ENCODE measurements around the gene COMMD8.

The COMMD8 gene

GRCh38 chr4:47471591-47471990 is 8.1 kb upstream of the COMMD8 start:
- DNase-seq: no peak

DNA sequence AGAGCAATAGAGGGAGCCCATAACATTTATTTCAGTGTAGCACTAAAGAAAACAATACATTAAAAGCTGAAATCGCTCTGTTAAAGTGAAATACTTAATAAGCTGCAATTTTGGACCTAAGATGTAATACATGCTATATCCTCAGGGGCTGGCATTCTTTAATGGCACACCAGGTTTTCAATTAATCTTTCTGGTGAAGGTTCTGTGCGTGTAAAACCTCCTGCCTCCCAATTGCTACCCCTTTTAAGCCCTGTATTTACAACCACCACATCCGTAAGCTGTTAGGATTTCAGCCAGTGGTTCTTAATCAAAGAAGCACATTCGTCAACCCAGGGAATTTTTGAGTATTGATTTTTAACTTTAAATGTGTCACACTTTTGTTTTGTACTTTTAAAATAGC is 7.6 kb upstream of the COMMD8 start:
- DNase-seq: no peak

GRCh38 chr4:47469951-47470350 is 6.4 kb upstream of the COMMD8 start:
- peak; percentile 61 for DNase-seq

GRCh38 chr4:47468706-47469365 is 5.3 kb upstream of the COMMD8 start:
- DNase-seq: peak; percentile 40

GRCh38 chr4:47466056-47466785 is 2.7 kb upstream of the COMMD8 start:
- DNase-seq: no peak

- DNase-seq: no peak
Measured at GRCh38 chr4:47465004-47465403, 1.5 kb upstream of the COMMD8 start.

DNA sequence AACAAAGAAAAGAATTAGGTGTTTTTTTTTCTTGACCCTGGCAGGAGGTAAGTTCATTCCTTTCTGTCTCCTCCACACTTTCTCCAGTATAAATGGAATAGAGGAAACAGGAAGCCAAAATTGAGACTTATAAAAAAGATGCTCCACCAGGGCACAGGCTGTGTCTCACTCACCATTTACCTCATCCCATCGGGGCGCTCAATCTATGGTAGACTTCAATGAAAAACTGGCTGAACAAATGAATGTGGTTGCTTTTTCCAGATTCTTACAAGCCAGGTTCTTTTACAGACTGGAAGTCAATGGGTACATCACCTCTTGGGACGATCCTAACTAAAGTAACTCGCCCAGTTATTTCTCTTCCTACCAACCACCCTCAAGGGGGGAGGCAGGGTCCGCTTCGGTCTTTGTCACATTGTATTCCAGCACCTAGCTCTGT is 685 bp downstream of the COMMD8 start:
- DNase-seq: no peak

DNA sequence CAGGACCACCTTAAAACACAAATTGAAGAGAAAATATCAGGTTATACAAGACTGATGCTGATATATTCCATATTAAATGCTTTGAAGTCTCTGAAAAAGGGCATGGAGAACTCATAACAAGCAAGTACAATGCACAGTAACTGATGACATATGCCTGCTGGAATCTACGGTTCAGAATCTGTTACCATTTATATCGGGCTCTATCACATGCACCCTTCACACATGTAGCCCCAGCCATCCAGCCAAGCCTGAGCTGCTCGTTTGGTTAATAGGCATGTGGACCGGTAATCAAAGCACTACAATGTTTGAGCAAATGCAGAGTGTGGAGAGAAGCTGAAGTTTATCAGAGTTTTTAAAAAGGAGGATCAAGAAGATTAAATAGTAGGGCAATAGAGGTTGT is 11.8 kb downstream of the COMMD8 start:
- DNase-seq: peak; percentile 74

GRCh38 chr4:47444031-47444430 is 19.5 kb downstream of the COMMD8 start:
- no peak for DNase-seq

DNA sequence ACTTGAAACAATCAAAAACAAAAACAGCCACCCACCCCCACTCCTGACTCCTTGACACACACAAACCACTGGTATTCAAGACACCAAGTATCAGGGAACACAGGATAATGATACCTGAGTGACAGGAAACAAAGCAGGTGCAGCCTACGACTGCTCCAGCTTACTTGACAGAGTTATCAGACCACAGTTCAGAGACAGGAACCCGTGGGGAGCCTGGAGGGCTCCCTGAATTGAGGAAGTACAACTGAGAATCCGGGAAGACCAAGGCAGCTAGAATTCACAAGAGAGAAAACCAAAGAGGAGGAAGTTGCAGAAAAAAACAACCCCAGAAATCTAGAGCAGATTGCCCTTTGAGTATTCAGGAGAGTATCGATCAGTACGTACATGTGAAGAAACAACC is 20.5 kb downstream of the COMMD8 start:
- no peak for DNase-seq

- no peak for DNase-seq
Measured at GRCh38 chr4:47434931-47435330, 28.6 kb downstream of the COMMD8 start.

DNA sequence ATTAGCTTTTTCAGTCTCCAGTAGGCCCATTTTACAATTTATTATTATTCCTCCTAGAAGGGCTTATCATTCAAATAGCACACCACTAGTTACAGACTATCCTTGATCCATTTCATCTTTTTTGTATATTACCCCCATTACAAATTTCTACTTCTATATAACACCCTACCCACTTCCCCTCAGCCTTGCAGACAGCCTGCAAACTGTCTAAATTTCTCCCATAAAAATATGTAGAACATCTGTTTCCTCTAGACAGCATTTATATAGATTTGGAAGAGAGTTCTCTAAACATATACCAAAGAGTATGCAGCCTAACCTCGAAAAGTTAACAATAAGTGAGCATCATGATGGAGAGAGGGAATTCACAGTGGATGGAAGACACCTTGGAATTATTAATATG is 30.8 kb downstream of the COMMD8 start:
- DNase-seq: no peak

GRCh38 chr4:47427935-47428334 is 35.6 kb downstream of the COMMD8 start:
- DNase-seq: no peak

DNA sequence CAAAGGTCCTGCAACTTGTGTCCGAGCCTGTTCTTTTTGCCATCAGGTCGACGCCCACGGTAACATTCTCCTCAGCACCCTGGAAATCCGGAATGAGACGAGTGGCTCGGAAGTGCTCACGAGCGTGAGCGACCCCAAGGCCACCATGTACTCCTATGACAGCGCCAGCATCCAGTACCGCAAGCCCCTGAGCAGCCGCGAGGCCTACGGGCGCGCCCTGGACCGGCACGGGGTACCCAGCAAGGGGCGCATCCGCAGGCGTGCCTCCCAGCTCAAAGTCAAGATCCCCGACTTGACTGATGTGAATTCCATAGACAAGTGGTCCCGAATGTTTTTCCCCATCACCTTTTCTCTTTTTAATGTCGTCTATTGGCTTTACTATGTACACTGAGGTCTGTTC is 37.9 kb downstream of the COMMD8 start:
- no peak for DNase-seq

- no peak for DNase-seq
Measured at GRCh38 chr4:47419296-47419695, 44.2 kb downstream of the COMMD8 start.

DNA sequence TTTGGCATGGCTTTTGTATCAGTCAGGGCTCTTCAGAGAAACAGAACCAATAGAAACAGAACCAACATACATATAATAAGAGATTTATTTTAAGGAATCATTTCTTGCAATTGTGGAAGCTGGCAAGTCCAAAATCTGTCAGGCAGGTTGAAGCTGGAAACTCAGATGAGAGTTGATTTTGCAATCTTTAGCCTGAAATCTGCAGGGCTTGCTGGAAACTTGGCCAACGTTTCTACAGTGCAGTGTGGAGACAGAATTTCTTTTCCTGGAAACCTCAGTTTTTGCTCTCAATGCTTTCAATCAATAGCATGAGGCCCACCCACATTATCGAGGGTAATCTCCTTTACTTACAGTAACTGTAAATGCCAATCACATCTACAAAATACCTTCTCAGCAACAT is 45.4 kb downstream of the COMMD8 start:
- no peak for DNase-seq

DNA sequence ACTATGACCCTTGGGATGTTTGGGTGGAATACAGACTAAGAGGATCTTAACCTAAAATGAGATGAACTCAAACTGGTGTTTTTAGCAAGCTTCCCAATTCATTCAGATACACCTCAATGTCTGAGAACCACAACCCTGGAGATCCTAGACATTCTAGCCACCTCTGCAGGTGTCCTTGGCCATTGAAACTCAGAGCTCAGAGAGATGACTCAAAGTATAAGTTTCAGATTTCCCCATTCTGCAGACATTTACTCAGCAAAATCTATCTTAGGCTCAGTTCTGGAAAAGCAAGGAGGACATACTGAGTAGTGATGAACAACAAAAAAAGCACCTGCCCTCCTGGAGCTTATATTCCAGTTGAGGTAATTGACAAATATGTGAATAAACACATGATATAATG is 47.8 kb downstream of the COMMD8 start:
- no peak for DNase-seq

DNA sequence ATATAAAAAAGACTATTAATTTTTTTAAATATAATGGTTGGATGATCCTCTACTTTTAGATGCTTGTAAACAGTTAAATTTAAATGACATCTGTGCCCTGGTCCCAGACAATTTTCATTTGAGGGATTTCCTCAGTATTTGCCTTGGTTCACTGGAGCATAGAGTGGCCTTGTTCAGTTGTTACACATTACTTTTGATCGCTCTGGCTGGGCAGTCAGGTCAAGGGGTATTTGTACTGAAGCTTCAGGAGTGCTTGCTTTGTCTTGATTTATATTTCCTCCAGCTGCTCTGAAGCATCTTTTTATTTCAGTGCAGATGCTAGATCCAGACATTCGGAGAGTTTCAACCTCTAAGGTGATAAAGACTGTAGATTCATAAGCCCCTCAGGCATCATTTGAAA is 50.0 kb downstream of the COMMD8 start:
- DNase-seq: no peak

DNA sequence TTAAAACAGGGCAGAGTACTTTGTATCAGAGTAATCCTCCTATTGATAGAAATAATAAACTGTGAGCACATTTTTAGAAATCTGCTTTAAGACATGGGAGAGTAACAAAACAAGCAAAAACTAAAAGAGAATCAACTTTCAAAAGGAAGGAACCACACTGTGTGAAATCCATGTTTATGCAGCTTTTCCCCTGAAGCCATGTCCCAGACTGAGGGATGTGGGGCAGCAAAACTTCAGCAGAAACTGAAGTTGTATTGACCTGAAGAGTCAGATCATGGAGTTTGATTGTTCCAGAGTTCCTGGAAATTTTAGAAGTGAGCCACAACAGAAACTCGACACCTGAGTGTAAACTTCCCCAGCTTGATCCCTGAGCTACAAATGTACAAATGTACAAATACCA is 53.2 kb downstream of the COMMD8 start:
- DNase-seq: no peak

DNA sequence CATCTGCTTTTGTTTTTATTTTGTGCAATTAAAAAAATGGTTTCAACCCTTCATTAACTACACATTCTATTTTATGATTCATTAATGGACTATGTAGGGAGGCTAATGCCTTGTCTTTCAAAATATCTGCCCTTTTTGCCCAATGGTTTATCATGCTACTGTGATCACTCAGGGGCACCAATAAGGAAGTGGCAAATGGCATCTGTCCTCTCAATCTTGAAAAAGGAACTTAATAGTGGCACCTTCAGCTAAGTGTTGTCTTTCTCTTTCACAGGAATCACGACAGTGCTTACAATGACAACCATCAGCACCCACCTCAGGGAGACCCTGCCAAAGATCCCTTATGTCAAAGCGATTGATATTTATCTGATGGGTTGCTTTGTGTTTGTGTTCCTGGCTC is 57.1 kb downstream of the COMMD8 start:
- DNase-seq: no peak

Measured in fibroblast of skin of abdomen (primary cell).